Measurements from ENCODE around the gene QKI. TPM values are rescaled to one million over a fixed set of nuclear protein-coding genes. Genes with fewer than 3 reads are reported as not detected.

Gene QKI
- total RNA-seq, 2 experiments from 2014 or later = 43.3 to 47.5 TPM

DNA sequence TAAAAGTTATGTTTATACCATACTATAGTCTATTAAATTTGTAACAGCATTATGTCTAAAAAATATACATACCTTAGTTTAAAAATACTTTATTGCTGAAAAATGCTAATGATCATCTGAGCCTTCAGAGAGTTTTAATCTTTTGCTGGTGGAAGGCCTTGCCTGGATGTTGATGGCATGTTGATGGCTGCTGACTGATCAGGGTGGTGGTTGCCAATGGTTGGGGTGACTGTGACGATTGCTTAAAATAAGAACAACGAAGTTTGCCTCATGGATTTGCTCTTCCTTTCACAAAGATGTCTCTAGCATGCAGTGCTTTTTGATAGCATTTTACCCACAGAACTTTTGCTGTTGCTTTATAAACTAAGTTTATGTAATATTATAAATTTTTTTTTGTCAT, 68.6 kb downstream of the QKI start:
- intact Hi-C loops (cut with micrococcal nuclease) = no loop called here
- ATAC-seq (no peak), DNase-seq (no peak)
- Mint-ChIP-seq H3K27ac (no peak overlapping the region), H3K4me1 (ENCODE audit: low read depth) (peaks cover 21% of the 10 kb centered on the region), H3K9me3 (no peaks in the 10 kb centered on the region), H3K4me3 (no peak overlapping the region), H3K27me3 (no peaks in the 10 kb centered on the region), H3K36me3 (ENCODE audit: low read depth) (peaks cover 29% of the 10 kb centered on the region)
- TF ChIP-seq, protein P1, sequence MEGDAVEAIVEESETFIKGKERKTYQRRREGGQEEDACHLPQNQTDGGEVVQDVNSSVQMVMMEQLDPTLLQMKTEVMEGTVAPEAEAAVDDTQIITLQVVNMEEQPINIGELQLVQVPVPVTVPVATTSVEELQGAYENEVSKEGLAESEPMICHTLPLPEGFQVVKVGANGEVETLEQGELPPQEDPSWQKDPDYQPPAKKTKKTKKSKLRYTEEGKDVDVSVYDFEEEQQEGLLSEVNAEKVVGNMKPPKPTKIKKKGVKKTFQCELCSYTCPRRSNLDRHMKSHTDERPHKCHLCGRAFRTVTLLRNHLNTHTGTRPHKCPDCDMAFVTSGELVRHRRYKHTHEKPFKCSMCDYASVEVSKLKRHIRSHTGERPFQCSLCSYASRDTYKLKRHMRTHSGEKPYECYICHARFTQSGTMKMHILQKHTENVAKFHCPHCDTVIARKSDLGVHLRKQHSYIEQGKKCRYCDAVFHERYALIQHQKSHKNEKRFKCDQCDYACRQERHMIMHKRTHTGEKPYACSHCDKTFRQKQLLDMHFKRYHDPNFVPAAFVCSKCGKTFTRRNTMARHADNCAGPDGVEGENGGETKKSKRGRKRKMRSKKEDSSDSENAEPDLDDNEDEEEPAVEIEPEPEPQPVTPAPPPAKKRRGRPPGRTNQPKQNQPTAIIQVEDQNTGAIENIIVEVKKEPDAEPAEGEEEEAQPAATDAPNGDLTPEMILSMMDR (IDR thresholded peaks at IDR 0.05) = no peak
- ChIA-PET POLR2A (no interaction called here), CTCF (no interaction called here)

DNA sequence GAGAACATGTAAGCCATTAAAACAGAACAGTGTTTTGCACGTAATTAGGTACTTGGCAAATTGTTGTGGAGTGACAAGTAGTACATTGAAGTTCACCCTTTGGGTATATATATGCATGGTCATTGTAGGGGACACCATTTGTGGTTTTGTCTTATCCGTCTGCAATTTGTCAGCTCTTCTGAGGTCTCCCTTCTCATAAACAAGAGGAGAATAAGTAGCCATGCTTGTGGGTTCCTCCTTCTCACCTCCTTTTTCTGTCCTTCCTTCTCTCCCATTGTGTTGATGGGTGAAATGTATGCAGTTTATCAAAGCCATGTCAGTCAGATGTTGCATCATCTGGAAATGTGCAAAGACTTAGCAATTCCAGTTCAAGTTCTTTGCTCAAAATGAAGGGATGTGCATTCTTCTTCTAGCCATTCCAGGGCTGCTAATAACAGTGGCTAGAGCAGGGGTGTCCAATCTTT, 70.9 kb downstream of the QKI start:
- POLR2A ChIA-PET = no interaction called here
- ATAC-seq (no peak), DNase-seq (no peak)
- TF ChIP-seq, protein P1 (IDR thresholded peaks at IDR 0.05) = no peak
- no peaks in the 10 kb centered on the region for H3K27me3 Mint-ChIP-seq
- no peak overlapping the region for H3K27ac Mint-ChIP-seq
- no peaks in the 10 kb centered on the region for H3K9me3 Mint-ChIP-seq
- CTCF ChIA-PET = interaction anchor here (1.2 kb wide), 1 partner anchor 61 kb away, joined by 3 read pairs; no protein-coding TSS in a partner anchor
- H3K4me3 Mint-ChIP-seq = no peak overlapping the region
- intact Hi-C loops (cut with micrococcal nuclease) = no loop called here
- H3K4me1 Mint-ChIP-seq (ENCODE audit: low read depth) = peaks cover 33% of the 10 kb centered on the region
- peaks cover 25% of the 10 kb centered on the region for H3K36me3 Mint-ChIP-seq (ENCODE audit: low read depth)

DNA sequence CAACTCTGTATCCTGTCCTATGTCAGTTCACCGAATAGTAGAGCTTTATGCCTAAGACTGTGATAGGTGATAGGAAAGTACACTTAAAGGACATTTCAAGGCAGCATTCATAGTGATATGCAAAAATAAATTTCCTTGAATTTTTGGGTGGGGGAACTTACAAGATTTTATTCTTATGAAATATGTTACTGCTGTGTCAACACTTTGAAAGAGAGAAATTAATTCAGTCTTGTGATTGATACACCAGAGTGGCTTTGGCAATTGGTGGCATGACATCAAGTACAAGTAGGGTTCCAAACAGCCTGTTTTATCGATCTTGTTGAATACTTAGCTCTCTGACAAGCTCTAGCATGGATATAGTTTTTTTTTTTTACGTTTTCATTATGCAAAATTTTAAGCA, 72.3 kb downstream of the QKI start:
- no peak for DNase-seq
- TF ChIP-seq, protein P1 (IDR thresholded peaks at IDR 0.05) = no peak
- ChIA-PET POLR2A (no interaction called here), CTCF (interaction anchor here (1.2 kb wide), 1 partner anchor 63 kb away, joined by 3 read pairs; no protein-coding TSS in a partner anchor)
- intact Hi-C loops (cut with micrococcal nuclease) = no loop called here
- Mint-ChIP-seq H3K4me3 (no peak overlapping the region), H3K9me3 (no peaks in the 10 kb centered on the region), H3K4me1 (ENCODE audit: low read depth) (peaks cover 42% of the 10 kb centered on the region), H3K27me3 (no peaks in the 10 kb centered on the region), H3K27ac (no peak overlapping the region), H3K36me3 (ENCODE audit: low read depth) (peaks cover 14% of the 10 kb centered on the region)
- ATAC-seq = no peak

DNA sequence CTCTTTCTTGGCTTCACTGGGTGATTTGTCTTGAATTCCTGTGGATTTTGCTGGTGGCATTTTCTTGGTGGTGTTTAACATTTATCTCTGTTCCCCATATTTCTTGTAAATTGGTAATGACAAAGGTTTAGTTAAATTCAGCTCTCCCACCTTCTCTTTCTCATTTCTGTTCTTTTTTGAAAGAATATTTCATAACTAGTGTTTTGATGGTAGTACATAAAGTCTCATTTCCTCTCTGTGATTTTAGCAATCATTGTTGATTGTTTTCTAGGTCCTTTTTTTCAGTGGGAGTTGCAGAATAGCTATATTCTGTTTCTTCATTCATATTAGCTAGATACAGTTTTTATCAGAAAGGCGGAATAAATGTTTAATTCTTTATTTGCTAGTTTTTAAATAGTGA, 73.1 kb downstream of the QKI start:
- no peak overlapping the region for H3K27ac Mint-ChIP-seq
- TF ChIP-seq, protein P1 (IDR thresholded peaks at IDR 0.05) = no peak
- no peak for DNase-seq
- no peak for ATAC-seq
- peaks cover 11% of the 10 kb centered on the region for H3K36me3 Mint-ChIP-seq (ENCODE audit: low read depth)
- no peaks in the 10 kb centered on the region for H3K9me3 Mint-ChIP-seq
- intact Hi-C loops (cut with micrococcal nuclease) = no loop called here
- H3K4me1 Mint-ChIP-seq (ENCODE audit: low read depth) = peaks cover 42% of the 10 kb centered on the region
- ChIA-PET POLR2A (no interaction called here), CTCF (no interaction called here)
- H3K27me3 Mint-ChIP-seq = no peaks in the 10 kb centered on the region
- no peak overlapping the region for H3K4me3 Mint-ChIP-seq

DNA sequence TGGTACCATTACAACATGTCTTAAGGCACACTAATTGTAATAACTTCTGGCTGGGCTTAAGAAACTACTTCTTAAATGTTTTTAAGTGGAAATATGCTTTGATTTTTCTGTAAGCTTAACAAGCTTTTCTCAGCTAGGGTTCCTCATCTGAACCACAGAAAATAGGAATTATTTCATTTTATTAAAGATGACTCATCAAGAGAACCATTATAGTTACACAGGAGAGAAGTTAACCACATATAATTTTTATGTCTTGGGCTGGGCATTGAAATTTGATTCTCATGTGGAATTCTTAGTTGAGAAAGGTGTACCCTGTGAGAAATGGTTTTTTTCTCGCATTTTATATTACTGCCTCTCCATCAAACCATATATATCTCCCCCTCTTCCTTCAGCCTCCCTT, 75.1 kb downstream of the QKI start:
- POLR2A ChIA-PET = no interaction called here
- TF ChIP-seq, protein P1 (IDR thresholded peaks at IDR 0.05) = no peak
- no peak overlapping the region for H3K27ac Mint-ChIP-seq
- intact Hi-C loops (cut with micrococcal nuclease) = no loop called here
- H3K9me3 Mint-ChIP-seq = no peaks in the 10 kb centered on the region
- DNase-seq (no peak), ATAC-seq (no peak)
- peaks cover 4% of the 10 kb centered on the region for H3K36me3 Mint-ChIP-seq (ENCODE audit: low read depth)
- H3K4me3 Mint-ChIP-seq = no peak overlapping the region
- no peaks in the 10 kb centered on the region for H3K27me3 Mint-ChIP-seq
- CTCF ChIA-PET = no interaction called here
- H3K4me1 Mint-ChIP-seq (ENCODE audit: low read depth) = peaks cover 46% of the 10 kb centered on the region

All from activated CD8-positive, alpha-beta T cell treated with anti-CD3 and anti-CD28 coated beads for 36 hours (primary cell).